Measurements from ENCODE around the gene KCNC4. TPM values are rescaled to one million over a fixed set of nuclear protein-coding genes. Genes with fewer than 3 reads are reported as not detected.

KCNC4 gene
- total RNA-seq, 4 donors from 2014 or later: 3.8 to 12.5 (median 4.6) TPM

- intact Hi-C loops (cut with DNase I): loop anchor here (1.0 kb wide), 1 partner anchor 101 kb away; no protein-coding TSS in a partner anchor
- H3K4me1 ChIP-seq: peaks cover 9 to 27% of the 10 kb centered on the region in 2 donors
These were observed 736 bp downstream of the KCNC4 start for GRCh38 chr1:110210604-110211495.

GRCh38 chr1:110211496-110212168 is 1.5 kb downstream of the KCNC4 start:
- DNase-seq: no peak
- Histone ChIP-seq H3K36me3 (no peaks in the 10 kb centered on the region), H3K4me3 (replicated peaks in 1 of 3) (peak overlapping the region in 2 of 3 donors; percentile 43 to 73), H3K9me3 (no peaks in the 10 kb centered on the region), H3K4me1 (peaks cover 9 to 27% of the 10 kb centered on the region in 2 donors), H3K27me3 (no peaks in the 10 kb centered on the region), H3K27ac (no peak overlapping the region)
- intact Hi-C loops (cut with DNase I): no loop called here
- TF ChIP-seq CTCF (IDR thresholded peaks at IDR 0.05) (no peak), POLR2A (IDR thresholded peaks at IDR 0.05) (no peak)
- WGBS, 2 donors: 11 to 27% methylated on average over 19 to 41 of the region's 81 CpGs

More at GRCh38 chr1:110210604-110211495, 736 bp downstream of the KCNC4 start:
- no peaks in the 10 kb centered on the region for H3K9me3 ChIP-seq
- H3K27ac ChIP-seq: peak overlapping the region in 2 of 3 donors; percentile 67 to 83
- WGBS, 2 donors: 1 to 2% methylated on average over 12 to 32 of the region's 101 CpGs
- no peaks in the 10 kb centered on the region for H3K27me3 ChIP-seq
- H3K36me3 ChIP-seq: no peaks in the 10 kb centered on the region
- TF ChIP-seq POLR2A (IDR thresholded peaks at IDR 0.05) (no peak), CTCF (IDR thresholded peaks at IDR 0.05) (no peak)
- DNase-seq: peak; percentile 34 to 36
- peak overlapping the region; percentile 6 to 73 (median 43) for H3K4me3 ChIP-seq (replicated peaks in 1 of 3)

GRCh38 chr1:110212169-110213142 is 2.3 kb downstream of the KCNC4 start:
- no peaks in the 10 kb centered on the region for H3K9me3 ChIP-seq
- intact Hi-C loops (cut with DNase I): no loop called here
- TF ChIP-seq CTCF (IDR thresholded peaks at IDR 0.05): no peak
- no peak for TF ChIP-seq POLR2A (IDR thresholded peaks at IDR 0.05)
- peak overlapping the region in 1 of 3 donors; percentile 43 for H3K4me3 ChIP-seq (replicated peaks in 1 of 3)
- 33 to 43% methylated on average over 16 to 18 of the region's 20 CpGs for WGBS, 2 donors
- peak; percentile 32 to 55 for DNase-seq
- no peaks in the 10 kb centered on the region for H3K27me3 ChIP-seq
- H3K27ac ChIP-seq: no peak overlapping the region
- peaks cover 9 to 27% of the 10 kb centered on the region in 2 donors for H3K4me1 ChIP-seq
- H3K36me3 ChIP-seq: no peaks in the 10 kb centered on the region

GRCh38 chr1:110213143-110213540 is 3.0 kb downstream of the KCNC4 start:
- Histone ChIP-seq H3K36me3 (no peaks in the 10 kb centered on the region), H3K27me3 (no peaks in the 10 kb centered on the region), H3K4me3 (replicated peaks in 1 of 3) (no peak overlapping the region), H3K9me3 (no peaks in the 10 kb centered on the region), H3K27ac (no peak overlapping the region), H3K4me1 (peaks cover 9 to 27% of the 10 kb centered on the region in 2 donors)
- intact Hi-C loops (cut with DNase I): no loop called here
- 69 to 73% methylated on average over 2 of the region's 2 CpGs for WGBS, 2 donors
- DNase-seq: no peak
- TF ChIP-seq POLR2A (IDR thresholded peaks at IDR 0.05) (no peak), CTCF (IDR thresholded peaks at IDR 0.05) (no peak)

Data from thyroid gland (tissue), 4 donors.